Measurements from ENCODE around the gene KCNH1. TPM values are rescaled to one million over a fixed set of nuclear protein-coding genes. Genes with fewer than 3 reads are reported as not detected.

The KCNH1 gene
- total RNA-seq, 2 donors from 2014 or later, result 0.40 to 0.64 TPM

DNA sequence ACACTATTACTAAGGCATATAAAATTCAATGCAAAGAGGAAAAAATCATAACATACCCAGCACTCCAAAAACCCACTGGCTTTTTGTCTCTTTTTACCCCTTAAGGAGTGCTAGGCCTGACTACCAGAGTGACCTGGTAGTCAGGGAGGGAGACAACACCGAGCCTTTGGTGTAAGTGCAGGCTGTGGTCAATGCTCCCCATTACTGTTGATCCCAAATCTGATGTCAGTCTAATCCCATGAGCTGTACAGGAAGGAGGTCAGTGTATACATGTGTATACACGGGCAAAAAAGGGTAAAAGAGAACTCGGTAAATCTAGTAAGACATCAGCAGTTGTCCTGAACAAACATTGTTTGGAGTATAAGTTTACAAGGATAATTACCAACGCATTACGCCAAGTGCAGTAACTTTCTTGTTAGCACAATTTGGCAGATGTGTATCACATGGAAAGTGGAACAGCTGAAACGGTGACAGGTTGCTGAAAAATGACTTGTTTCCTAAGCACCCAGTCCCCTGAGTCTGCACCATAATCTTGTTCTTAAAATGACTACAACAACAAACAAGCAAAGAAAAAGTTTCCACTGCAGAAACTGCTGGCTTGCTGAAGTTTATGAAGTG is 217.9 kb downstream of the KCNH1 start:
- Histone ChIP-seq H3K36me3 (no peaks in the 10 kb centered on the region), H3K4me1 (no peaks in the 10 kb centered on the region), H3K9ac (ENCODE audit: low read depth in 2 of 2, low read length in 2 of 2) (no peak overlapping the region), H3K9me3 (no peaks in the 10 kb centered on the region), H3K27ac (no peak overlapping the region), H3K4me3 (no peak overlapping the region), H3K27me3 (no peaks in the 10 kb centered on the region)
- TF ChIP-seq, protein P1, sequence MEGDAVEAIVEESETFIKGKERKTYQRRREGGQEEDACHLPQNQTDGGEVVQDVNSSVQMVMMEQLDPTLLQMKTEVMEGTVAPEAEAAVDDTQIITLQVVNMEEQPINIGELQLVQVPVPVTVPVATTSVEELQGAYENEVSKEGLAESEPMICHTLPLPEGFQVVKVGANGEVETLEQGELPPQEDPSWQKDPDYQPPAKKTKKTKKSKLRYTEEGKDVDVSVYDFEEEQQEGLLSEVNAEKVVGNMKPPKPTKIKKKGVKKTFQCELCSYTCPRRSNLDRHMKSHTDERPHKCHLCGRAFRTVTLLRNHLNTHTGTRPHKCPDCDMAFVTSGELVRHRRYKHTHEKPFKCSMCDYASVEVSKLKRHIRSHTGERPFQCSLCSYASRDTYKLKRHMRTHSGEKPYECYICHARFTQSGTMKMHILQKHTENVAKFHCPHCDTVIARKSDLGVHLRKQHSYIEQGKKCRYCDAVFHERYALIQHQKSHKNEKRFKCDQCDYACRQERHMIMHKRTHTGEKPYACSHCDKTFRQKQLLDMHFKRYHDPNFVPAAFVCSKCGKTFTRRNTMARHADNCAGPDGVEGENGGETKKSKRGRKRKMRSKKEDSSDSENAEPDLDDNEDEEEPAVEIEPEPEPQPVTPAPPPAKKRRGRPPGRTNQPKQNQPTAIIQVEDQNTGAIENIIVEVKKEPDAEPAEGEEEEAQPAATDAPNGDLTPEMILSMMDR (IDR thresholded peaks at IDR 0.05), result no peak
- intact Hi-C loops (cut with DNase I), result no loop called here
- no peak for DNase-seq

DNA sequence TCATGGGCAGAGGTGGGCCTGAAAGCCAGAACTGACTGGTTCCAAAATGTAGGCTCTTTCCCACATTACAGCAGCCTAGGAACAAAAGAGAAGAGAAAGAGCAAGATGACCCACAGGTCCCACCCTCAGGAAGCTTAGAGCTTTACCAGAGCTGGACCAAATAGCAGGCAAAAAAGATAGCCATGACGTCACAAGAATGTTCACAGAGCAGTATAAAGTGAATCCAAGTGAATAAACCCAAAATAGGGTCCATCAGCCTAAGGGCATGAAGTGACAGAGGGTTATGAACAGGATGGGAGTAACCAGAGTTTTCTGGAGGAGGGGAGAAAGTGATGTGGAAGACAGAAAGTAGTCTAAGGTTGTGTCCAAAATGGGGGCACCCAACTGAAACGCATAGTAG is 221.2 kb downstream of the KCNH1 start:
- H3K27me3 ChIP-seq, result no peaks in the 10 kb centered on the region
- H3K4me3 ChIP-seq, result no peak overlapping the region
- H3K36me3 ChIP-seq, result no peaks in the 10 kb centered on the region
- H3K9ac ChIP-seq (ENCODE audit: low read depth in 2 of 2, low read length in 2 of 2), result no peak overlapping the region
- DNase-seq, result no peak
- intact Hi-C loops (cut with DNase I), result no loop called here
- H3K9me3 ChIP-seq, result no peaks in the 10 kb centered on the region
- H3K4me1 ChIP-seq, result no peaks in the 10 kb centered on the region
- no peak overlapping the region for H3K27ac ChIP-seq
- TF ChIP-seq, protein P1 (IDR thresholded peaks at IDR 0.05), result no peak

DNA sequence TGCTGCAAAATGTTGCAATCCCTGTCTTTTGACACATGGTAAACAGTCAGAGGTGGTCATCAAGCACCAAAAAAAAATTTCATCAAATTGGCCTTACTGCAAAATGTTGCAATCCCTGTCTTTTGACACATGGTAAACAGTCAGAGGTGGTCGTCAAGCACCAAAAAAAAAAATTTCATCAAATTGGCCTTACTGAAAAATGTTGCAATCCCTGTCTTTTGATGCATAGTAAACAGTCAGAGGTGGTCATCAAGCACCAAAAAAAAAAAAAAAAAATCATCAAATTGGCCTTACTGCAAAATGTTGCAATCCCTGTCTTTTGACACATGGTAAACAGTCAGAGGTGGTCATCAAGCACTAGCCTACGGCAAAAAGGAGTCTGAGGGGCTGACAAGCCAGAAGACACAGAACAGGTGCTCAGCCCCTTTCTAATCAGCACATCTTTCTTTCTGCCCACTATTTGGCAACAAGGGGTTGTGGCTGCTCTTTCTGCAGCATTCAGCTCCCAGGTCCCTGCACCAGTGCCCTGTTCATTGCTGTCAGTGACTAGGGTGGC is 223.8 kb downstream of the KCNH1 start:
- Histone ChIP-seq H3K4me3 (no peak overlapping the region), H3K27ac (no peak overlapping the region), H3K4me1 (no peaks in the 10 kb centered on the region), H3K27me3 (no peaks in the 10 kb centered on the region), H3K9me3 (no peaks in the 10 kb centered on the region), H3K9ac (ENCODE audit: low read depth in 2 of 2, low read length in 2 of 2) (no peak overlapping the region), H3K36me3 (no peaks in the 10 kb centered on the region)
- intact Hi-C loops (cut with DNase I), result no loop called here
- DNase-seq, result no peak
- TF ChIP-seq, protein P1 (IDR thresholded peaks at IDR 0.05), result no peak

DNA sequence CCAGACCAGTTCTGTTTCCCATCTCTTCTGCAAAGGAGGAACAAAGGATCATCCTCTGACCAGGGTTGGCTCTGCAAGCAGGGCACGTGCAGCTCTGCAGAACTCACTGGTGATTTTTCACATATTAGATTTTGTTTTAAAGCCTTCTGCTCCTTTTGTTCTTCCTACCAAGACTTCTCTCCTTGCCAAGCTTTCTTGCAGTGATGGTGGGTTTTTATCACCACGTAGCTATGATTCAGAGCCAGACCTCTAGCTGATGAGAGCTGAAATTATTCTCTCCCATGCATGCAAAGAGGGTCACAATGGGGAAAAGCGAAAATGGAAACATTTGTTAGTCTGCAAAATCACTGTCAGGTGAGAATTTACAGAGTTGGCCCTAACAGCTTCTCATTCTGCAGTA is 225.2 kb downstream of the KCNH1 start:
- TF ChIP-seq, protein P1 (IDR thresholded peaks at IDR 0.05), result no peak
- no peak overlapping the region for H3K9ac ChIP-seq (ENCODE audit: low read depth in 2 of 2, low read length in 2 of 2)
- H3K27ac ChIP-seq, result no peak overlapping the region
- H3K9me3 ChIP-seq, result no peaks in the 10 kb centered on the region
- no peak overlapping the region for H3K4me3 ChIP-seq
- intact Hi-C loops (cut with DNase I), result no loop called here
- no peaks in the 10 kb centered on the region for H3K36me3 ChIP-seq
- DNase-seq, result no peak
- H3K27me3 ChIP-seq, result no peaks in the 10 kb centered on the region
- no peaks in the 10 kb centered on the region for H3K4me1 ChIP-seq

DNA sequence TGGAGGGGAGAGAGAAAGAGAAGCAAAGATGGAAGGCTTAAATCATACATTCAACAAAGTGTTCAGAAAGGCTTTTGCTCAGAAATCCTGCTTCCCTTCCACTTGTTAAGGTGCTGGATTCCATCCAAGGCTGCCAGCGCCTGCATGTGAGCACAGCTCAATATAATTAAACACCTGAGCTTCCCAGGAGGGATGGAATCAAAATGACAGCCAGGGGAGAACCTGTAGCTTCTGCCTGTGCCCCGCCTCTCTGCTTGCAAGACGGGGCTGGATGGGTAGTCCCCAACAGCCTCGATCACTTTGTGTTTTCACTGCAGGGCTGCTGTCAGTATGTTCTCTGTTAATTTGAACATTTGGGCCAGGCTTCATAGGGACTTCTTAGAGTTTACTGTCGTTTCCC is 225.7 kb downstream of the KCNH1 start:
- no peaks in the 10 kb centered on the region for H3K36me3 ChIP-seq
- DNase-seq, result no peak

More for the DNA sequence above, 225.7 kb downstream of the KCNH1 start:
- intact Hi-C loops (cut with DNase I), result no loop called here
- H3K4me3 ChIP-seq, result no peak overlapping the region
- no peak overlapping the region for H3K9ac ChIP-seq (ENCODE audit: low read depth in 2 of 2, low read length in 2 of 2)
- H3K27ac ChIP-seq, result no peak overlapping the region
- H3K27me3 ChIP-seq, result no peaks in the 10 kb centered on the region
- no peaks in the 10 kb centered on the region for H3K4me1 ChIP-seq
- H3K9me3 ChIP-seq, result no peaks in the 10 kb centered on the region
- TF ChIP-seq, protein P1 (IDR thresholded peaks at IDR 0.05), result no peak
